Spleen (tissue), 7 donors: ENCODE measurements around the gene EID3.

Experiments used
- CTCF ChIP-seq, 11 experiments: fragments of 200-600 bp in 7 of 11; fragments of 450-650 bp in 4 of 11; sonication (generic) in 4 of 11; IDR thresholded peaks in 8 of 11; conservative IDR thresholded peaks in 3 of 11; 1 replicate in 7 of 11; 2 replicates in 4 of 11; pipeline versions ENCODE4 v1.4.0 to v1.8.0; 2016 to 2021; ENCODE audit warnings: antibody characterized with exemption in 11 of 11, inconsistent platforms in 4 of 11, mild to moderate bottlenecking in 1 of 11
- POLR2A ChIP-seq, 3 donors: fragments of 450-650 bp; IDR thresholded peaks; one replicate each; pipeline ENCODE4 v1.5.1; 2017; ENCODE audit warnings: antibody characterized with exemption in 3 of 3, mild to moderate bottlenecking in 1 of 3
- POLR2AphosphoS5 ChIP-seq, 3 donors: sonication (generic); formaldehyde crosslinking; IDR thresholded peaks; one replicate each; pipeline ENCODE4 v1.5.1; 2017; ENCODE audit warnings: antibody characterized with exemption in 3 of 3
- donor health status: DM: no; HTN: no; CAD: no; lungs with moderate emphysema.
- donor health status: DM: no; HTN: no; CAD: no.
- donor health status: DM: no; HTN: no; CAD: no.

GRCh38 chr12:104316936-104317335, 13.4 kb downstream of the EID3 start:
- TF ChIP-seq CTCF (IDR thresholded peaks at IDR 0.05 in 8 of 11, conservative IDR thresholded peaks at IDR 0.05 in 3 of 11), result no peak
- no peak for TF ChIP-seq POLR2A (IDR thresholded peaks at IDR 0.05)
- no peak for TF ChIP-seq POLR2AphosphoS5 (IDR thresholded peaks at IDR 0.05)
